ENCODE results near the gene TSLP.

Gene TSLP

GRCh38 chr5:111122398-111122797, 50.9 kb downstream of the TSLP start:
- no peak overlapping the region for H3K4me2 ChIP-seq (ENCODE audit: insufficient read depth, low read length)
- H2AFZ ChIP-seq (ENCODE audit: low read depth, low read length): no peak overlapping the region
- H3K4me3 ChIP-seq (ENCODE audit: low read depth in 1 of 2, low read length in 2 of 2): no peak overlapping the region
- no peaks in the 10 kb centered on the region for H4K20me1 ChIP-seq (ENCODE audit: insufficient read depth, low read length)
- ATAC-seq (ENCODE audit: insufficient read depth, low read depth) (no peak), DNase-seq (no peak)
- no peaks in the 10 kb centered on the region for H3K27me3 ChIP-seq (ENCODE audit: insufficient read depth, low read length, poor library complexity)
- H3K79me2 ChIP-seq (ENCODE audit: insufficient read depth, low read length): no peaks in the 10 kb centered on the region
- TF ChIP-seq CTCF (IDR thresholded peaks at IDR 0.05; ENCODE audit: borderline replicate concordance, extremely low read depth, low read length, poor library complexity, severe bottlenecking) (no peak), EZH2 (IDR thresholded peaks at IDR 0.05; ENCODE audit: borderline replicate concordance, low read depth, low read length, severe bottlenecking) (no peak)
- H3K27ac ChIP-seq (ENCODE audit: low read length): no peak overlapping the region
- H3K4me1 ChIP-seq (ENCODE audit: insufficient read depth, low read length): no peaks in the 10 kb centered on the region
- H3K36me3 ChIP-seq (ENCODE audit: insufficient read depth, low read length): peaks cover 93% of the 10 kb centered on the region
- H3K9ac ChIP-seq (ENCODE audit: low read depth, low read length): no peak overlapping the region
- no peaks in the 10 kb centered on the region for H3K9me3 ChIP-seq (ENCODE audit: insufficient read depth, low read length, severe bottlenecking)

GRCh38 chr5:111124793-111125192, 53.3 kb downstream of the TSLP start:
- H3K4me2 ChIP-seq (ENCODE audit: insufficient read depth, low read length): no peak overlapping the region
- no peak overlapping the region for H3K4me3 ChIP-seq (ENCODE audit: low read depth in 1 of 2, low read length in 2 of 2)
- H4K20me1 ChIP-seq (ENCODE audit: insufficient read depth, low read length): no peaks in the 10 kb centered on the region
- H3K4me1 ChIP-seq (ENCODE audit: insufficient read depth, low read length): no peaks in the 10 kb centered on the region
- no peak overlapping the region for H2AFZ ChIP-seq (ENCODE audit: low read depth, low read length)
- ATAC-seq (ENCODE audit: insufficient read depth, low read depth) (no peak), DNase-seq (no peak)
- H3K27me3 ChIP-seq (ENCODE audit: insufficient read depth, low read length, poor library complexity): no peaks in the 10 kb centered on the region
- no peaks in the 10 kb centered on the region for H3K79me2 ChIP-seq (ENCODE audit: insufficient read depth, low read length)
- TF ChIP-seq EZH2 (IDR thresholded peaks at IDR 0.05; ENCODE audit: borderline replicate concordance, low read depth, low read length, severe bottlenecking) (no peak), CTCF (IDR thresholded peaks at IDR 0.05; ENCODE audit: borderline replicate concordance, extremely low read depth, low read length, poor library complexity, severe bottlenecking) (no peak)
- no peak overlapping the region for H3K9ac ChIP-seq (ENCODE audit: low read depth, low read length)
- H3K9me3 ChIP-seq (ENCODE audit: insufficient read depth, low read length, severe bottlenecking): no peaks in the 10 kb centered on the region
- H3K36me3 ChIP-seq (ENCODE audit: insufficient read depth, low read length): peaks cover 89% of the 10 kb centered on the region
- no peak overlapping the region for H3K27ac ChIP-seq (ENCODE audit: low read length)

GRCh38 chr5:111126896-111127295, 55.4 kb downstream of the TSLP start:
- H2AFZ ChIP-seq (ENCODE audit: low read depth, low read length): no peak overlapping the region
- peaks cover 70% of the 10 kb centered on the region for H3K36me3 ChIP-seq (ENCODE audit: insufficient read depth, low read length)
- no peaks in the 10 kb centered on the region for H3K27me3 ChIP-seq (ENCODE audit: insufficient read depth, low read length, poor library complexity)
- no peaks in the 10 kb centered on the region for H3K9me3 ChIP-seq (ENCODE audit: insufficient read depth, low read length, severe bottlenecking)
- DNase-seq (no peak), ATAC-seq (ENCODE audit: insufficient read depth, low read depth) (no peak)
- H3K27ac ChIP-seq (ENCODE audit: low read length): no peak overlapping the region
- H3K4me3 ChIP-seq (ENCODE audit: low read depth in 1 of 2, low read length in 2 of 2): no peak overlapping the region
- TF ChIP-seq CTCF (IDR thresholded peaks at IDR 0.05; ENCODE audit: borderline replicate concordance, extremely low read depth, low read length, poor library complexity, severe bottlenecking): no peak
- no peak for TF ChIP-seq EZH2 (IDR thresholded peaks at IDR 0.05; ENCODE audit: borderline replicate concordance, low read depth, low read length, severe bottlenecking)
- no peaks in the 10 kb centered on the region for H3K4me1 ChIP-seq (ENCODE audit: insufficient read depth, low read length)
- H4K20me1 ChIP-seq (ENCODE audit: insufficient read depth, low read length): no peaks in the 10 kb centered on the region
- H3K79me2 ChIP-seq (ENCODE audit: insufficient read depth, low read length): no peaks in the 10 kb centered on the region
- no peak overlapping the region for H3K9ac ChIP-seq (ENCODE audit: low read depth, low read length)
- H3K4me2 ChIP-seq (ENCODE audit: insufficient read depth, low read length): no peak overlapping the region
